ENCODE data around the gene ABLIM2.

- TF ChIP-seq CTCF (IDR thresholded peaks at IDR 0.05) (no peak), EZH2 (IDR thresholded peaks at IDR 0.05; ENCODE audit: borderline replicate concordance, insufficient read depth, low read depth, low read length, poor library complexity, severe bottlenecking) (no peak)
Measured at GRCh38 chr4:8087921-8088495, 70.6 kb downstream of the ABLIM2 start.
